ENCODE results near the gene ZNF646.

ZNF646 gene

GRCh38 chr16:31043352-31043751 is 30.9 kb upstream of the ZNF646 start:
- DNase-seq = no peak
- Histone ChIP-seq H3K9me3 (ENCODE audit: severe bottlenecking) (no peaks in the 10 kb centered on the region), H3K4me3 (ENCODE audit: low read depth, low read length) (no peak overlapping the region), H3K27me3 (ENCODE audit: insufficient read depth, low read depth, severe bottlenecking) (no peaks in the 10 kb centered on the region), H3K36me3 (no peaks in the 10 kb centered on the region), H3K27ac (no peak overlapping the region)
- TF ChIP-seq, protein P1, sequence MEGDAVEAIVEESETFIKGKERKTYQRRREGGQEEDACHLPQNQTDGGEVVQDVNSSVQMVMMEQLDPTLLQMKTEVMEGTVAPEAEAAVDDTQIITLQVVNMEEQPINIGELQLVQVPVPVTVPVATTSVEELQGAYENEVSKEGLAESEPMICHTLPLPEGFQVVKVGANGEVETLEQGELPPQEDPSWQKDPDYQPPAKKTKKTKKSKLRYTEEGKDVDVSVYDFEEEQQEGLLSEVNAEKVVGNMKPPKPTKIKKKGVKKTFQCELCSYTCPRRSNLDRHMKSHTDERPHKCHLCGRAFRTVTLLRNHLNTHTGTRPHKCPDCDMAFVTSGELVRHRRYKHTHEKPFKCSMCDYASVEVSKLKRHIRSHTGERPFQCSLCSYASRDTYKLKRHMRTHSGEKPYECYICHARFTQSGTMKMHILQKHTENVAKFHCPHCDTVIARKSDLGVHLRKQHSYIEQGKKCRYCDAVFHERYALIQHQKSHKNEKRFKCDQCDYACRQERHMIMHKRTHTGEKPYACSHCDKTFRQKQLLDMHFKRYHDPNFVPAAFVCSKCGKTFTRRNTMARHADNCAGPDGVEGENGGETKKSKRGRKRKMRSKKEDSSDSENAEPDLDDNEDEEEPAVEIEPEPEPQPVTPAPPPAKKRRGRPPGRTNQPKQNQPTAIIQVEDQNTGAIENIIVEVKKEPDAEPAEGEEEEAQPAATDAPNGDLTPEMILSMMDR (IDR thresholded peaks at IDR 0.05; ENCODE audit: low read depth, low read length) = no peak

- H3K27me3 ChIP-seq (ENCODE audit: insufficient read depth, low read depth, severe bottlenecking) = no peaks in the 10 kb centered on the region
- TF ChIP-seq, protein P1 (IDR thresholded peaks at IDR 0.05; ENCODE audit: low read depth, low read length) = no peak
- H3K27ac ChIP-seq = no peak overlapping the region
- no peak overlapping the region for H3K4me3 ChIP-seq (ENCODE audit: low read depth, low read length)
- no peaks in the 10 kb centered on the region for H3K9me3 ChIP-seq (ENCODE audit: severe bottlenecking)
- DNase-seq = no peak
- no peaks in the 10 kb centered on the region for H3K36me3 ChIP-seq
Observed at GRCh38 chr16:31043898-31044481, 30.2 kb upstream of the ZNF646 start.

DNA sequence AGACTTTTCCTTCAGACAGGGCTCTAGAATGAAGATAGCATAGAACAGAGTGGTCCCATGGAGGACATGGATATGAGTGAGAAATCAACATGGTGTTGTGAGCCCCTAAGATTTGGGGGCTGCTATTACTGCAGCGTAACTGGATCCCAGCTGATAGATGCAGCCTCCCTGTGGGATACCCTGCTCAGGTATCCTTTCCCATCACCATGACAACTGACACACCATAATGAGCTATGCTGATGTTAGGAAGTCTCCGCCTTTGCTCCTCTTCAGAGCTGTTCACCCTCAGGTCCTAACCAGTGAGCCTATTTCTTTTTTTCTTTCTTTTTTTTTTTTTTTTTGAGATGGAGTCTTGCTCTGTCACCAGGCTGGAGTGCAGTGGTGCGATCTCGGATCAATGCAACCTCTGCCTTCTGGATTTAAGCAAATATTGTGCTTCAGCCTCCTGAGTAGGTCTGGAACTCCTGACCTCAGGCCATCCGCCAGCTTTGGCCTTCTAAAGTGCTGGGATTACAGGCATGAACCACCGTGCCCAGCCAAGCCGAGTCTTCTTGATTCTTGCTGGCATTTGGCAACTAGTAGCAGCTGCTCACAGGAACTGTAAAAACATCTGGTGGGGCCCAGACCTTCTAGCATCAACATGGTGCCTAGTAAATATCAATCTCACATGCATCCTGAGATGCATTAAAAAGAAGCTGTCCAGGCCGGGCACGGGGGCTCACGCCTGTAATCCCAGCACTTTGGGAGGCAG is 23.8 kb upstream of the ZNF646 start:
- Histone ChIP-seq H3K27ac (no peak overlapping the region), H3K27me3 (ENCODE audit: insufficient read depth, low read depth, severe bottlenecking) (no peaks in the 10 kb centered on the region), H3K9me3 (ENCODE audit: severe bottlenecking) (no peaks in the 10 kb centered on the region), H3K36me3 (no peaks in the 10 kb centered on the region), H3K4me3 (ENCODE audit: low read depth, low read length) (no peak overlapping the region)
- DNase-seq = no peak
- TF ChIP-seq, protein P1 (IDR thresholded peaks at IDR 0.05; ENCODE audit: low read depth, low read length) = no peak

DNA sequence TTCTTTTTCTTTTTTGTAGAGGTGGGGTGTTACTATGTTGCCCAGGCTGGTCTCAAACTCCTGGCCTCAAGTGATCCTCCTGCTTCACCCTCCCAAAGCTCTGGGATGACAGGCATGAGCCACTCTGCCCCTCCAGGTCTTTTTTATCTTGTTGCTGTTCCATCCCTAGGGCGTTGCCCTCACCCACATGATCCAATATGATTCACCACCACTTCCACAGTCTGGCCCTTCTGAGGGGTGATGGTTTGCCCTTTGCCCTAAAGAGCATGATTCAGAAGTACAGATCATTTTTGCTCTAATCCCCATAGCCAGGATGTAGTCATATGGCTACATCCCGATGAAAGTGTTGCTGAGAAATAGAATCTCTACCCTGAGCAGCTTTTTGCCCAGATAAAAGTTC is 22.1 kb upstream of the ZNF646 start:
- Histone ChIP-seq H3K27ac (no peak overlapping the region), H3K9me3 (ENCODE audit: severe bottlenecking) (no peaks in the 10 kb centered on the region), H3K4me3 (ENCODE audit: low read depth, low read length) (no peak overlapping the region), H3K27me3 (ENCODE audit: insufficient read depth, low read depth, severe bottlenecking) (no peaks in the 10 kb centered on the region), H3K36me3 (no peaks in the 10 kb centered on the region)
- DNase-seq = no peak
- TF ChIP-seq, protein P1 (IDR thresholded peaks at IDR 0.05; ENCODE audit: low read depth, low read length) = no peak

- Histone ChIP-seq H3K27me3 (ENCODE audit: insufficient read depth, low read depth, severe bottlenecking) (no peaks in the 10 kb centered on the region), H3K9me3 (ENCODE audit: severe bottlenecking) (no peaks in the 10 kb centered on the region), H3K27ac (no peak overlapping the region), H3K4me3 (ENCODE audit: low read depth, low read length) (no peak overlapping the region), H3K36me3 (peaks cover 3% of the 10 kb centered on the region)
- TF ChIP-seq, protein P1 (IDR thresholded peaks at IDR 0.05; ENCODE audit: low read depth, low read length) = no peak
- DNase-seq = no peak
Observed at GRCh38 chr16:31055613-31056012, 18.6 kb upstream of the ZNF646 start.
